GM12891 (cell line): ENCODE results near the gene DACH1.

Experiments
- POLR2A ChIP-seq: IDR thresholded peaks from 2 replicates; pipeline ENCODE4 v1.6.1; 2011; ENCODE audit warnings: low read depth, low read length, control low read depth
- POLR2AphosphoS5 ChIP-seq: IDR thresholded peaks from 2 replicates; pipeline ENCODE4 v1.6.1; 2011; ENCODE audit warnings: low read depth, low read length, control low read depth

DNA sequence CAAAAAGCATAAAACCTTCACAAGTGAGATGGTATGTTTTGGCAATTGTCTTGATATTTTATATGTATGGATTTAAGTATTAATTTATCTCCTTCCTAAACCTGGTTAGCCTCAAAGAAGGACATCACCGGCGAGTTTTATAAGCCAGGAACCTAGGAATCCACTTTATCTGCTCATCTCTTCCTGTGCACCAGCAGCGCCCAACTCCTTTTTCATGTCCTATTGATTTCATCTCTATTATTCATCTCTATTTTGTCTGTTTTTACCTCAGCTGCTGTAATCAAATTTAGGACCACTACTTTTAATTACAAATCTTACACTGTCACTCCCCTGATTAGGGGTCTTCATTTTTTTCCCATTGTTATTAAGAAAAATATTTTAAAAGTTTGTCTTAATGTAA is 286.4 kb downstream of the DACH1 start:
- TF ChIP-seq POLR2A (no peak), POLR2AphosphoS5 (no peak)
